ENCODE data around the gene D2HGDH. TPM values are rescaled to one million over a fixed set of nuclear protein-coding genes. Genes with fewer than 3 reads are reported as not detected.

D2HGDH gene
- total and polyA plus RNA-seq, 9 of the 15 experiments (the other 6 are each of a cell fraction or from before 2014, with no cell fraction given), result 0.39 to 30.8 (median 10.3) TPM

DNA sequence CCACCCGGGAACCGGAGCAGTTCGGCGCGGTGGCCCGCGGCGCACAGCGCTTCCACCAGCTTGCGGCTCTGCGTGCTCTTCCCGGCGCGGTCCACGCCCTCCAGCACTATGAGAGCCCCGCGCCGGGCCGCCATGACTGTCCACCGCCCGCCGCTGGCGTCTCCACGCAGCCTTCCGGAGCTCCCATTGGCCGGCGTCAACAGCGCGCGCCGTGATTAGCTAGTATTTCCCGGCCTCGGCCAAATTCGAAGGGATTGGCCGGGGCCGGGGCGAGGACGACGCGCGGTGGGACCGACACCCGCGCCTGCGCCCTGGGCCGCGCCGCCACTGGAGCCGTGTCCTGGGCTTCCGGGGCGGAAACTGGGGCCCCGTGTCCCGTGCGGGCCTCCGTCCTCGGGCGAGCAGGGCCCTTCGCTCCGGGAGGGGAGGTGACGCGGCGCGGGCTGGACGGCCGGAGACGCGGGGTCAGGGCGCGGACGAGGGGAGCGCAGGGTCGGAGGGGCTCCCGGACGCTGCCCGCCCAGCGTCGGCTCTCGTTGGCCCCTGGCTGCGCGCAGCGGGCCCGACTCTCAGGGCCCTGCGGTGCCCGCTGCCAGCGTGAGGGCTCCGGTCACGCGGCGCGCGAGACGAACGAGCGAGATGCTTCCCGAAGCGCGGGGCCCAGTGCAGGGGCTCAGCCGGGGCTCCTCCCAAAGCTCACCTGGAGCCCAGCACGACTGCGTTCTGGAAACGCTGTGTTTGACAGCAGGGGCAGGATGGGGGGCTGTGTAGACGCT lies 47.6 kb upstream of the D2HGDH start, which contains the start of gene DTYMK (continued):
- no peak for TF ChIP-seq ZNF644 (tag; IDR thresholded peaks at IDR 0.05; ENCODE audit: low read depth)
- TF ChIP-seq CHD1 (IDR thresholded peaks at IDR 0.05; ENCODE audit: low read length), result no peak
- no peak for TF ChIP-seq PHF21A (IDR thresholded peaks at IDR 0.05; ENCODE audit: borderline replicate concordance, low read depth)
- no peak for TF ChIP-seq CREBBP (IDR thresholded peaks at IDR 0.05; ENCODE audit: low read depth, low read length)
- TF ChIP-seq ZNF778 (CRISPR knock-in tag; IDR thresholded peaks at IDR 0.05), result no peak
- TF ChIP-seq, protein P1, sequence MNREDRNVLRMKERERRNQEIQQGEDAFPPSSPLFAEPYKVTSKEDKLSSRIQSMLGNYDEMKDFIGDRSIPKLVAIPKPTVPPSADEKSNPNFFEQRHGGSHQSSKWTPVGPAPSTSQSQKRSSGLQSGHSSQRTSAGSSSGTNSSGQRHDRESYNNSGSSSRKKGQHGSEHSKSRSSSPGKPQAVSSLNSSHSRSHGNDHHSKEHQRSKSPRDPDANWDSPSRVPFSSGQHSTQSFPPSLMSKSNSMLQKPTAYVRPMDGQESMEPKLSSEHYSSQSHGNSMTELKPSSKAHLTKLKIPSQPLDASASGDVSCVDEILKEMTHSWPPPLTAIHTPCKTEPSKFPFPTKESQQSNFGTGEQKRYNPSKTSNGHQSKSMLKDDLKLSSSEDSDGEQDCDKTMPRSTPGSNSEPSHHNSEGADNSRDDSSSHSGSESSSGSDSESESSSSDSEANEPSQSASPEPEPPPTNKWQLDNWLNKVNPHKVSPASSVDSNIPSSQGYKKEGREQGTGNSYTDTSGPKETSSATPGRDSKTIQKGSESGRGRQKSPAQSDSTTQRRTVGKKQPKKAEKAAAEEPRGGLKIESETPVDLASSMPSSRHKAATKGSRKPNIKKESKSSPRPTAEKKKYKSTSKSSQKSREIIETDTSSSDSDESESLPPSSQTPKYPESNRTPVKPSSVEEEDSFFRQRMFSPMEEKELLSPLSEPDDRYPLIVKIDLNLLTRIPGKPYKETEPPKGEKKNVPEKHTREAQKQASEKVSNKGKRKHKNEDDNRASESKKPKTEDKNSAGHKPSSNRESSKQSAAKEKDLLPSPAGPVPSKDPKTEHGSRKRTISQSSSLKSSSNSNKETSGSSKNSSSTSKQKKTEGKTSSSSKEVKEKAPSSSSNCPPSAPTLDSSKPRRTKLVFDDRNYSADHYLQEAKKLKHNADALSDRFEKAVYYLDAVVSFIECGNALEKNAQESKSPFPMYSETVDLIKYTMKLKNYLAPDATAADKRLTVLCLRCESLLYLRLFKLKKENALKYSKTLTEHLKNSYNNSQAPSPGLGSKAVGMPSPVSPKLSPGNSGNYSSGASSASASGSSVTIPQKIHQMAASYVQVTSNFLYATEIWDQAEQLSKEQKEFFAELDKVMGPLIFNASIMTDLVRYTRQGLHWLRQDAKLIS (CRISPR knock-in tag; IDR thresholded peaks at IDR 0.05), result peak; percentile 72
- TF ChIP-seq XRCC5 (IDR thresholded peaks at IDR 0.05; ENCODE audit: low read depth, low read length), result no peak
- no peak for TF ChIP-seq SP2 (IDR thresholded peaks at IDR 0.05; ENCODE audit: extremely low read depth, low read depth, low read length, poor library complexity, severe bottlenecking)
- TF ChIP-seq IFI16 (CRISPR knock-in tag; IDR thresholded peaks at IDR 0.05), result no peak
- no peak for TF ChIP-seq CHD4 (IDR thresholded peaks at IDR 0.05; ENCODE audit: insufficient read depth, insufficient replicate concordance, low read depth, low read length, poor library complexity, severe bottlenecking)
- no peak for TF ChIP-seq ZNF76 (CRISPR knock-in tag; IDR thresholded peaks at IDR 0.05; ENCODE audit: borderline replicate concordance)
- TF ChIP-seq, protein P2, sequence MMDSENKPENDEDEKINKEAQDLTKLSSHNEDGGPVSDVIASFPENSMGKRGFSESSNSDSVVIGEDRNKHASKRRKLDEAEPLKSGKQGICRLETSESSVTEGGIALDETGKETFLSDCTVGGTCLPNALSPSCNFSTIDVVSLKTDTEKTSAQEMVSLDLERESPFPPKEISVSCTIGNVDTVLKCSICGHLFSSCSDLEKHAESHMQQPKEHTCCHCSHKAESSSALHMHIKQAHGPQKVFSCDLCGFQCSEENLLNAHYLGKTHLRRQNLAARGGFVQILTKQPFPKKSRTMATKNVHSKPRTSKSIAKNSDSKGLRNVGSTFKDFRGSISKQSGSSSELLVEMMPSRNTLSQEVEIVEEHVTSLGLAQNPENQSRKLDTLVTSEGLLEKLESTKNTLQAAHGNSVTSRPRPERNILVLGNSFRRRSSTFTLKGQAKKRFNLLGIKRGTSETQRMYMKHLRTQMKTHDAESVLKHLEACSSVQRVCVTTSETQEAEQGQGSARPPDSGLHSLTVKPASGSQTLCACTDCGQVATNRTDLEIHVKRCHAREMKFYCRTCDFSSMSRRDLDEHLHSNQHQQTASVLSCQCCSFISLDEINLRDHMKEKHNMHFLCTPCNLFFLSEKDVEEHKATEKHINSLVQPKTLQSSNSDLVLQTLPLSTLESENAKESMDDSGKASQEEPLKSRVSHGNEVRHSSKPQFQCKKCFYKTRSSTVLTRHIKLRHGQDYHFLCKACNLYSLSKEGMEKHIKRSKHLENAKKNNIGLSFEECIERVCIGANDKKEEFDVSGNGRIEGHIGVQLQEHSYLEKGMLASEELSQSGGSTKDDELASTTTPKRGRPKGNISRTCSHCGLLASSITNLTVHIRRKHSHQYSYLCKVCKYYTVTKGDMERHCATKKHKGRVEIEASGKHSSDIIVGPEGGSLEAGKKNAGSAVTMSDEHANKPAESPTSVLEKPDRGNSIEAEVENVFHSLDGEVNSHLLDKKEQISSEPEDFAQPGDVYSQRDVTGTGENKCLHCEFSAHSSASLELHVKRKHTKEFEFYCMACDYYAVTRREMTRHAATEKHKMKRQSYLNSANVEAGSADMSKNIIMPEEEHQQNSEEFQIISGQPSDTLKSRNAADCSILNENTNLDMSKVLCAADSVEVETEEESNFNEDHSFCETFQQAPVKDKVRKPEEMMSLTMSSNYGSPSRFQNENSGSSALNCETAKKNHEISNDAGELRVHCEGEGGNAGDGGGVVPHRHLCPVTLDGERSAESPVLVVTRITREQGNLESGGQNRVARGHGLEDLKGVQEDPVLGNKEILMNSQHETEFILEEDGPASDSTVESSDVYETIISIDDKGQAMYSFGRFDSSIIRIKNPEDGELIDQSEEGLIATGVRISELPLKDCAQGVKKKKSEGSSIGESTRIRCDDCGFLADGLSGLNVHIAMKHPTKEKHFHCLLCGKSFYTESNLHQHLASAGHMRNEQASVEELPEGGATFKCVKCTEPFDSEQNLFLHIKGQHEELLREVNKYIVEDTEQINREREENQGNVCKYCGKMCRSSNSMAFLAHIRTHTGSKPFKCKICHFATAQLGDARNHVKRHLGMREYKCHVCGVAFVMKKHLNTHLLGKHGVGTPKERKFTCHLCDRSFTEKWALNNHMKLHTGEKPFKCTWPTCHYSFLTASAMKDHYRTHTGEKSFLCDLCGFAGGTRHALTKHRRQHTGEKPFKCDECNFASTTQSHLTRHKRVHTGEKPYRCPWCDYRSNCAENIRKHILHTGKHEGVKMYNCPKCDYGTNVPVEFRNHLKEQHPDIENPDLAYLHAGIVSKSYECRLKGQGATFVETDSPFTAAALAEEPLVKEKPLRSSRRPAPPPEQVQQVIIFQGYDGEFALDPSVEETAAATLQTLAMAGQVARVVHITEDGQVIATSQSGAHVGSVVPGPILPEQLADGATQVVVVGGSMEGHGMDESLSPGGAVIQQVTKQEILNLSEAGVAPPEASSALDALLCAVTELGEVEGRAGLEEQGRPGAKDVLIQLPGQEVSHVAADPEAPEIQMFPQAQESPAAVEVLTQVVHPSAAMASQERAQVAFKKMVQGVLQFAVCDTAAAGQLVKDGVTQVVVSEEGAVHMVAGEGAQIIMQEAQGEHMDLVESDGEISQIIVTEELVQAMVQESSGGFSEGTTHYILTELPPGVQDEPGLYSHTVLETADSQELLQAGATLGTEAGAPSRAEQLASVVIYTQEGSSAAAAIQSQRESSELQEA (IDR thresholded peaks at IDR 0.05; ENCODE audit: low read depth), result peak; percentile 89
